Activated gamma-delta T cell treated with anti-CD3 and anti-CD28 coated beads, Interleukin-2, amount 50 U/mL, for 16 hours (primary cell): ENCODE measurements around the gene ISG20L2.

Source experiments
- DNase-seq: peaks from one replicate; pipeline ENCODE4 v3.0.0-alpha.2; 2020; ENCODE audit warnings: low read depth

ISG20L2 gene

DNA sequence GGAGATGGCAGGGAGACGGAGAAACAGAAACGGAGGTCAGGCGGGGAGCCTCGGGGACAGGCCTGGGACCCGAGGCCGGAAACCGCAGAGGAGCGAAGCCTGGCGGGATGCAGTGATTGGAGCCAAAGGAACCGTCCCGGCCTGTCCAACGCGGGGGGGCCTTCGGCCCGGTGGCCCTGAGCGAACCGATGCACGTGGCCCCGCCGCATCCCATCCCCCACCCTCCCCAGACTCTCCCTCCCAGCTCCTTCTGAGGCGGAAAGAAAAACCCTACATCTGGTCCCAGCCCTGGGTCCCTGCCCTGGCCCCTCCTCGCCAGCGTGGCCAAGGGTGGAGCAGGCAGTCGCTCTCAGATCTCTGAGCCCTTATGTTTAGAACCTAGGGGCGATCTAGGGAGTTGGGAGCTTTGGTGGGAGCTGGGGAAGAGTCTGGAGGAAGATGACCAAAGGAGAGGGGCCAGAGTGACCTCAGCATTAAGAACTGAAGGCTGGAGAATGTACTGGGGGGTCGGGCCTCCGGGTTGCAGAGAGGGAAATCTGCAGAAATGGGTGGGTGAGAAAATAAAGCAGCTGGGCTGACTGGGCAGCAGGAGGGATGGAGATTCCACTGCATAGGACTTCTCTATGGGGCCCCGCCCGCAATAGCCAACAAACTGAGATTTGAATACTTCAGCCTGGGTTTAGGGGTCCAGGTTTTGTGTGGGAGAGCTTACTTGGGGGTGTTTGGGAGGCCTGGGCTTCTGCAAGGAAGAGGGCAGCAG lies 21.7 kb downstream of the ISG20L2 start:
- DNase-seq = no peak

GRCh38 chr1:156705918-156706656 lies 22.5 kb downstream of the ISG20L2 start:
- DNase-seq = peak; percentile 45

GRCh38 chr1:156705321-156705917 lies 23.1 kb downstream of the ISG20L2 start, which contains the start of gene CRABP2:
CRABP2 (minus strand) TSS chr1:156705583; CDS start chr1:156705446, 137 bp downstream.
- DNase-seq = no peak

GRCh38 chr1:156704930-156705320 lies 23.6 kb downstream of the ISG20L2 start:
- DNase-seq = no peak

DNA sequence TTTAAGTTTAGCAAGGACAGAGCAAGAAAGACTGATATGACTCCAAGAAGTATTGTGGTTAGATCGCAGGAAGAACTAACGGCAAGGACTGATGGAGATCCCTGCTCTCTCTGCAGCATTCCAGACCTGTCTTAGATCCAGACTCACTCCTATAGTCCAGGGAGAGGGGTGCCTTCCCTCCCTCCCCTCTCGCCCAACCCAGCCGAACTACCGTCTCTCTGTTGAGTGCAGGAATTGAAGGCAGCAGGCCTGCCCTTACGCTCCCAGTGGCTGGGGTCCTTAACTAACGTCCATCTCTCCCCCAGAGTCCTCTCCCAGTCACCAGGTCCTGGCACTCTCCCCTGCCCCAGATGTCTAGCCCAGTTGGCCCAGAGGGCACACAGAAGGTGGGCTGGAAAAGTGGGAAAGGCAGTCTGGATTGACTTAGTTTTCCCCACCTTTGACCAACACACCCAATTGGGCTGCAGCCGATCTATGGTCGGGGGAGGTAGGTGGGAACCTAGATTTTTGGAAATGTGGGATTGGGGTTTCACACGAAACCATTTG lies 24.3 kb downstream of the ISG20L2 start:
- no peak for DNase-seq

- DNase-seq = no peak
These were observed 24.8 kb downstream of the ISG20L2 start for GRCh38 chr1:156703741-156704140.

DNA sequence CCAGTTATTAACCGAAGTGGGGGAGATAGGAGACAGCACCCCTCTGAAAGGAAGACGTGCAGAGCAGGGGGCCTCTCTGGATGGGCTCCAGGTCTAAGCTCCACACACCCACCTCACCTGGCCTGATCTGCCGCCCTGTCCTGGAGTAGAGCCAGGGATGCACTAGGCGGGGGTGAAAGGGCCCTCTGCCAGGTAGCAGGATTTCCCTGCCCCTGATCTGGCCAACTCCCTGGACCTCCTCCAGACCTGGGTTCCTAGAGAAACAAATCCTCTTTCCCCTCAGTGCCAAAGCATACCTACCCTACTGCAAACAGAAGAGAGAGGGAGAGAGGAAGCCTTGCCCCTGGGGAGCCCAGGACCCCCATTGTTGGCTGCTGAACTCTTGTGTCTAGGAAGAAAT lies 25.2 kb downstream of the ISG20L2 start:
- no peak for DNase-seq

DNA sequence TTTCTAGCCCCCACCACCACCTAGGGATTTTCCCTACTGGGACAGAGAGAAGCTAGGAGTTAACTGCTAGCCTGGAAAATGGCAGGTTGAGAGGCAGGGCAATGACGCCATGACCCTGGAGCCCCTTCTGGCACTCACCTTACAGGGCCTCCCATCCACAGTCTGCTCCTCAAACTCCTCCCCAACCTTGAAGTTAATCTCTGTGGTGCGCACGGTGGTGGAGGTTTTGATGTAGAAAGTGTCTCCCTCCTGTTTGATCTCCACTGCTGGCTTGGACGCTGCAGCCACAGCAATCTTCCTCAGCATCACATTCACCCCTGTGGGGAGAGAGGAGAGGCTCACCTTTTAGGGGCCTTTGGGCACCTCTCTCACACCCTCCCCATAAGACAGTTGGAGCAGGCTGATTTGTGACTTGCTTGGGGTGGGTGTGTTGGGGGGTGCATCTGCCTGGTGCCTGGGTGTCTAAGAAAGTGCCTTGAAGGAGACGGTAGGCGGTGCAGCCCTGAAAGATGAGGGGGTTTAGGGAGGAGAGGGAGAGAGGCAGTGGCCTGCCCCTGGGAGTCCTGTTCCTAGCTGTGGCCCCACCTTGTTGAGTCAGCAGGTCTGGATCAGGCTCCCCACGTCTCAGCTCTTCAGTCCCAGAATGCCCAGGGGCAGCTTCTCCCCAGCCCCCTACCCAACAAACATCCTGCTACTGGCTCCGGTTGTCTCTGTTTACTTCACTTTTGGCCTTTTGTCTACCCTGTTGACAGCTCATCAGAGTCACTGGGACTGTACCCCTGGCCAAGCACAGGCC lies 27.6 kb downstream of the ISG20L2 start:
- no peak for DNase-seq

- DNase-seq = no peak
These were observed 29.6 kb downstream of the ISG20L2 start for GRCh38 chr1:156698995-156699394.

DNA sequence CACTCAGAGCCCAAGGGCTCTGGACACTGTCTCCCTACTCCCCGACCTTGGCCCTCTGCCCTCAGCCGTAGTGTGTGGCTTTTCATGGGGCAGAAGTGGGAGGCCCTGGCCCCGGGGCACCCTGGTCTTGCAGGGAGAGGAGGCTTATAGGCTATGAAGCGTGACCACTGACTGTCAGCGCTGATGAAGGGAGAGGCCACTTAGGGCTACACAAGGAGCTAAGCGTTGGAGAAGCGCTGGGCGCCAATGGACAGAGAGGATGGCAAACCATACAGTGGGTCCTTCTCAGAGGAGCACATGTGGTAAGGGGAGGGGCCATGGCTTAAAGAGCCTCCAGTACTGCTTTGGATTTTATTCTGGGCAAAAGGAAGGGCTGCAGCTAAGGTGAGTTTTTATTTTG lies 31.1 kb downstream of the ISG20L2 start:
- no peak for DNase-seq

GRCh38 chr1:156696755-156697154 lies 31.8 kb downstream of the ISG20L2 start:
- no peak for DNase-seq

- DNase-seq = no peak
These were observed 33.9 kb downstream of the ISG20L2 start for GRCh38 chr1:156694690-156694962.

DNA sequence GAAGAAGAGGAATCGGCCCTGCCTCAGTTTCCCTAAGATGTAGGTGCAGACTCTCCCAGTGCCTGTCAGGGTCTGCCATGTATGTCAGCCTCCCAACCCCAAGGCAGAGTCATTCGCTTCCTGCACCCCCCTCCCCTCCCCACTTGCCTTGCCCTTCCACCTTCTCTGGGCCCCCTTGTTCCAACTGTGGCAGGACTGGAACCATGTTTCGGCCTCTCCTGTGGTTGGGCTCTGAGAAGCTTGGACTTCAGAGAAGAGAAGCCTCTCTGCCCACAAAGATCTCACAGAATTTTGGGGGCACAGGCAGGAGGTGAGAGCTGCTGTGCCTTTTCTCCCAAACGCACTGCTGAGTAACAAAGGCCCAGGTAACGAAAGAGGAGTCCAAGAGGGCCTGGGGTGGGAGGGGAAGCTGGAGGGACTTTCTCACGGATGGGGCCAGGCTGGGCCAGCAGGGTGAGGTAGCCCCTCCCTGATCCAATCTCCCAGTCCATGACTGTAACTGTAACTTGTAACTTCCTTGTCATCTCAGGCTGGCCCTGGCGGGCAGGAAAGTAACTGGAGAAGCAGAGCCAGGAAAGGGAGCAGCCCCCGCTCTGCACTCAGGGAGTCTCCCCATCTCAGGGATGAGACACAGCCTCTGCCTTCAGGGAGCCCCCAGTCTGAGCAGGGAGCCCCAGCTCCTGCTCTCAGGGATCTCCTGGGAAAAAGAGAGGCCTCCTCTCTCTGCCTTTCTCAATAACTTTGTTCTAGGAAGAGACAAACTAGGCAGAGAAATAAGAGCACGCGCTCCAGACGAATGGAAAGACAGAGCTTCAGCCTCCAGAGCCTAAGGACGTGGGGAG lies 34.5 kb downstream of the ISG20L2 start:
- DNase-seq = no peak

DNA sequence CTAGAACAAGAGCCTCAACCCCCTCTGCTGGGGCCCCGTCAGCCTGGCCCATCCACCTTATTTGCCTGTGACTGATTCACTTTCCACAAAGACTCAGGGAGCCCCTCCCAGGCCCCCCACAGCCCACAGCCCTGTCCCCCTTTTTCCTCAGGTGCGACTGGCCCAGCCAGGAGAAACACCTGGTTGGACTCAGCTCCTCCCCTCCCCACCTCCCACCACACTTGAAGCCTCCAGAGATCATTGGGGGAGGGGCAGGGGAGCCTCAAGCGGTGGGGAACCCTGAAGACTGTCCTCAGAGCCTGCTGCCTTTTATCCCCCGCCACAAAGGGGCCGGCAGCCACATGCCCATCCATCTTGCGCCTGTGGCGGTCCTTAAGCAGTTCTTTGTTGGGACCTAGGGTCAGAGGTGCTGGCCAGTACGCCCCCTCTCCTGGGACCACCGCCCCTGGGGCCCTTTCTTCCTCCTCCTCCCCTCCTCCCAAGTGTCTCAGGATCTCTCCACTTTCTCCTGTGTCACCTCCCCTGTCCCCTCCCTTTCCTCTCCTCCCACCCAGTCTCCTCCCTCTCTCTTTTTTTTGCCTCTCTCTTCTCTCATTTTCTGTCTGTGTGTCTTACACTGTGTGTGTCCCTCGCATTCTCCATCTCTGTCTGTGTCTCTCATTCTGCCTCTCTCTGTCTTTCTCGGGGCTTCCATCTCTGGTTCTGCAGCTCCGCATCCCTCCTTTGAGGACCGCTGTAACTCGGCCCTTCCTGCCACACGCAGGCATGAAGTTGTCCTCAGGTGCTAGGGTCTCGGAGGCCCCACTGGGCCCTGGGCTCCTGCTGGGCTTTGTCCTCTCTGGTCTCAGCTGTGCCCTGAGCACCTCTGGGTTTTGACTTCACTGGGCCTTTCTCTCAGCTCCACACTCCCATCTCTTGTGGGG lies 35.4 kb downstream of the ISG20L2 start:
- DNase-seq = no peak

- DNase-seq = no peak
These were observed 36.1 kb downstream of the ISG20L2 start for GRCh38 chr1:156692441-156692924.

GRCh38 chr1:156691665-156692440 lies 36.7 kb downstream of the ISG20L2 start:
- no peak for DNase-seq

DNA sequence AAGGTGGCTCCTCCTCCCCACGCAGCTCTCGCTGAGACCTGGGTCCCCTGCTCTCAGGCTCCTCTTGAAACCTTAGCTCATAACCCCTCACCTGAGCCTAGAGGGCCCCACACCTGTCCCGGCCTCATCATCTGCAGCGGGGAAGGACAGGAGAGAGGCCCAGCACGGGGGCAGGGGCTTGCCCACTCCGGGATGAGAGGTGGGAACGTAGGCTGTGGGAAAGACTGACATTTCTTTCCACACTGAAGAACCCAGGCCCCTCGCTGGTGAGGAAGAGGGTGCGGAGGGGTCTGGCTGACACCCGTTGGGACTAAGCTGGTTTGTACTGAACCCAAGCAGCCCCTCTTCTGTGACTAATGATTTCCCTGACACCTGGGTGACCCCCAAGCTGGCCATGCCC lies 37.4 kb downstream of the ISG20L2 start:
- no peak for DNase-seq

DNA sequence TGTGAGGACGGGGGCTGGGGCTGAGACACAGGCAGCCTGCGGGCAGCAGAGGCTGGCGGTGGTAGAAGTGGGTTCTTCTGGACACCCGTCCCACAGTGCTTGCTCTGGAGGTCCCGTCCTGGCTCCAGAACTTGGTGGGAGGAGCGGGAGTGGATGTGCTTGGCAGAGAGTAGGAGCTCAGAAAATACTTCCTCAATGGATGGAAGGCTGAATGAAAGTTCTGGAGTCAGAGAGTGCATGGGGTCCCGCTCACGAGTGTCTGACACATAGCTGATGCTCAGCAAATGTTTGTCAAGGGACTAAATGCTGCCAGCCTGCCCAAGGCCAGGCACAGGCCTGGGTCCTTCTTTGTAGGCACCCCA lies 37.9 kb downstream of the ISG20L2 start:
- no peak for DNase-seq

DNA sequence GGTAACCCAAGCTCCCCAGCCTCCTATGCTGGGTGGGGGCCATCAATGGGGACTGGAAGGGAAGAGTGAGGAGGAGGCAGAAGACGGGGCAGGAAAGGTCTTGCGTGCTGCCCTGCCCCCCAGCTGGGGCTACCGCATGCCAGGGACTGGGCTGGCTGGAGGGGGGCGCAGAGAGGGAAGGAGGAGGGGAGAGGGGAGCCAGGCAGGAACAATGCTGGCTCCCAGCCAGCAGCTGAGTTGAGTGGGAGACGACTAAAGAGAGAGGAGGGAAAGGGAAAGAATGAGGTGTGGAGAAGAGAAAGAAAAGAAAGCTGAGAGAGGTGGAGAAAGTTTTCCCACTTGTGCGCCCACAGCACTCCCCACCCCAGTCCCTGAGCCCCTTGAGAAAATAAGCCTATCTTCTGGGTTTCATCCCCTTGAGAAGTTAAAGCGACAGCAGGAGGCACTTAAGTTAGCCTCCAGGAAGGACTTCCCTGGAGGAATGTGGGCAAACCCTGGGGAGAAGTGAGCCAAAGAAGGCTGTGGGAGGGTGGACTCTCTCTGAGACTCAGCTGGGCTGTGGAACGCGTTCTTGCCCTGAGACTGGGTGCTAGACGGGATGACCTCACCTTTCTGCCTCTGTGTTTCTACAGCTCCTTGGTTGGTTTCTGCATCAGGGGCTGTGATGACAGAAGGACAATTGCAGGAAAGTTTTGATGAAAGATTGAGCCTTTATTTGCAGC lies 38.5 kb downstream of the ISG20L2 start:
- no peak for DNase-seq
